Mesenchymal stem cell (in vitro differentiated cells and primary cell): Measurements from ENCODE around the gene WLS.

Experiments used
- DNase-seq: peaks from one replicate; pipeline ENCODE4 v3.0.0-alpha.2; 2013
- H2AFZ ChIP-seq: one replicate; pipeline ENCODE4 v1.6.1; 2013; ENCODE audit warnings: low read depth, mild to moderate bottlenecking, control low read depth, inconsistent platforms, low read length, moderate library complexity
- H2AK5ac ChIP-seq: 2 replicates; pipeline ENCODE4 v1.6.1; 2013; ENCODE audit warnings: low read length, moderate library complexity, mild to moderate bottlenecking, inconsistent platforms; ENCODE audit not compliant: severe bottlenecking
- H2BK120ac ChIP-seq: one replicate; pipeline ENCODE4 v1.6.1; 2013; ENCODE audit warnings: low read depth, mild to moderate bottlenecking, inconsistent platforms, low read length, moderate library complexity
- H2BK12ac ChIP-seq, 2 experiments: one replicate each; pipeline ENCODE4 v1.6.1; 2013; ENCODE audit warnings: inconsistent platforms in 2 of 2, low read length in 2 of 2, mild to moderate bottlenecking in 2 of 2, moderate library complexity in 2 of 2, control low read depth in 1 of 2
- H2BK15ac ChIP-seq: one replicate; pipeline ENCODE4 v1.6.1; 2013; ENCODE audit warnings: mild to moderate bottlenecking, low read depth, inconsistent platforms; ENCODE audit not compliant: poor library complexity, severe bottlenecking
- H2BK5ac ChIP-seq: 2 replicates; pipeline ENCODE4 v1.6.1; 2013; ENCODE audit warnings: low read depth, mild to moderate bottlenecking, low read length, control low read depth, inconsistent platforms; ENCODE audit not compliant: poor library complexity, severe bottlenecking
- H3K14ac ChIP-seq, 2 experiments: one replicate each; pipeline ENCODE4 v1.6.1; 2013; ENCODE audit warnings: inconsistent platforms in 2 of 2, low read length in 2 of 2, control low read depth in 1 of 2, mild to moderate bottlenecking in 1 of 2, moderate library complexity in 1 of 2
- H3K18ac ChIP-seq, 2 experiments: one replicate each; pipeline ENCODE4 v1.6.1; 2013; ENCODE audit warnings: inconsistent platforms in 2 of 2, low read length in 2 of 2, control low read depth in 1 of 2, low read depth in 1 of 2, mild to moderate bottlenecking in 1 of 2
- H3K23ac ChIP-seq, 2 experiments: one replicate each; pipeline ENCODE4 v1.6.1; 2013; ENCODE audit warnings: inconsistent platforms in 2 of 2, low read length in 2 of 2, mild to moderate bottlenecking in 2 of 2, moderate library complexity in 2 of 2, control low read depth in 1 of 2
- H3K27ac ChIP-seq: 2 replicates; pipeline ENCODE4 v1.5.1; 2013; ENCODE audit warnings: mild to moderate bottlenecking, moderate library complexity, low read length, control low read depth, inconsistent platforms; ENCODE audit not compliant: poor library complexity, severe bottlenecking
- H3K27me3 ChIP-seq, 2 experiments: 2 replicates each; pipeline versions ENCODE4 v1.6.1 to v1.7.0; 2013; ENCODE audit warnings: low read length in 2 of 2, mild to moderate bottlenecking in 2 of 2, moderate library complexity in 2 of 2, control low read depth in 1 of 2, inconsistent platforms in 1 of 2; ENCODE audit not compliant: control insufficient read depth in 1 of 2, insufficient read depth in 1 of 2
- H3K36me3 ChIP-seq, 2 experiments: 2 replicates each; pipeline versions ENCODE4 v1.6.1 to v1.7.0; 2013; ENCODE audit warnings: low read length in 2 of 2, control low read depth in 1 of 2, inconsistent platforms in 1 of 2, low read depth in 1 of 2, mild to moderate bottlenecking in 1 of 2; ENCODE audit not compliant: insufficient read depth in 2 of 2, control insufficient read depth in 1 of 2
- H3K4ac ChIP-seq, 2 experiments: one replicate each; pipeline ENCODE4 v1.6.1; 2013; ENCODE audit warnings: inconsistent platforms in 2 of 2, low read length in 2 of 2, mild to moderate bottlenecking in 2 of 2, moderate library complexity in 2 of 2, control low read depth in 1 of 2, low read depth in 1 of 2
- H3K4me1 ChIP-seq: 2 replicates; pipeline ENCODE4 v1.6.1; 2013; ENCODE audit warnings: low read depth, low read length, control low read depth; ENCODE audit not compliant: control insufficient read depth, insufficient read depth
- H3K4me2 ChIP-seq: 2 replicates; pipeline ENCODE4 v1.6.1; 2013; ENCODE audit warnings: low read length, mild to moderate bottlenecking, inconsistent platforms; ENCODE audit not compliant: poor library complexity, severe bottlenecking
- H3K4me3 ChIP-seq, 2 experiments: 2 replicates each; pipeline versions ENCODE4 v1.5.1 to v1.7.0; 2013; ENCODE audit warnings: low read length in 2 of 2, mild to moderate bottlenecking in 2 of 2, control low read depth in 1 of 2, low read depth in 1 of 2; ENCODE audit not compliant: insufficient read depth in 1 of 2
- H3K79me1 ChIP-seq: replicated peaks from 2 replicates; pipeline ENCODE4 v1.6.1; 2013; ENCODE audit warnings: mild to moderate bottlenecking, control low read depth, low read length, inconsistent platforms; ENCODE audit not compliant: poor library complexity, severe bottlenecking
- H3K9ac ChIP-seq: 2 replicates; pipeline ENCODE4 v1.7.0; 2013; ENCODE audit warnings: mild to moderate bottlenecking, low read length, moderate library complexity
- H3K9me3 ChIP-seq: 2 replicates; pipeline ENCODE4 v1.7.0; 2013; ENCODE audit warnings: mild to moderate bottlenecking, low read length; ENCODE audit not compliant: control insufficient read depth
- H4K8ac ChIP-seq: one replicate; pipeline ENCODE4 v1.6.1; 2013; ENCODE audit warnings: inconsistent platforms, mild to moderate bottlenecking, low read length, moderate library complexity
- H4K91ac ChIP-seq: one replicate; pipeline ENCODE4 v1.6.1; 2013; ENCODE audit warnings: mild to moderate bottlenecking, low read length, inconsistent platforms
- WGBS: methylation state at CpG from one replicate; pipeline ENCODE4 v1.1.7; 2013; ENCODE audit warnings: mixed read lengths; 5-methylcytosine and 5-hydroxymethylcytosine counted together

The WLS gene

DNA sequence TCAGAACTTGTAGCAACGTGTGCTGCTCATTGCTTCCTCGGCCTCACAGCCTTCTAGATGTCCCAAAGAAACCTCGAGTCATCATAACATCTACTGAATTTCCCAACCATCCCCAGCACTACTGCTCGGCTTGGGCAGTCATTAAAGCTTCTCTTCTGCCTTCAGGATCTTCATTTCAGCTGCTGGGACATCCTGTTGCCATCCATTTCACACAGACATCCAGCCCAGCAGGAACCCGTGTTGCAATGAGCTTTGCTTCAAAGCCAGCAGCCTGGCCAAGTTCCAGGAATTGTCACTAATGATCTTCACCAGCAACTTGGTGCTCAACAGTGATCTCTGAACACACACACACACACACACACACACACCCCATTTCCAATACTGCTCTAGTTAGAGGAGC, 18.5 kb downstream of the WLS start:
- Histone ChIP-seq H2BK12ac (no peak overlapping the region), H2AFZ (no peak overlapping the region), H3K4ac (no peak overlapping the region), H3K79me1 (peaks cover 16% of the 10 kb centered on the region), H2BK120ac (no peak overlapping the region), H4K91ac (no peak overlapping the region), H3K4me3 (no peak overlapping the region), H3K23ac (no peak overlapping the region), H3K4me1 (peaks cover 12% of the 10 kb centered on the region), H3K14ac (no peak overlapping the region), H3K36me3 (peaks cover 0 to 3% of the 10 kb centered on the region in 2 experiments), H3K4me2 (no peak overlapping the region), H3K27ac (peak overlapping the region; percentile 28), H2BK15ac (no peak overlapping the region), H3K9me3 (no peaks in the 10 kb centered on the region), H3K27me3 (no peaks in the 10 kb centered on the region), H2BK5ac (no peak overlapping the region), H3K9ac (no peak overlapping the region), H3K18ac (peak overlapping the region in 1 of 2 experiments; percentile 41), H2AK5ac (peak overlapping the region; percentile 25), H4K8ac (no peak overlapping the region)
- peak; percentile 95 for DNase-seq
- 54% methylated on average over 5 of the region's 5 CpGs for WGBS

DNA sequence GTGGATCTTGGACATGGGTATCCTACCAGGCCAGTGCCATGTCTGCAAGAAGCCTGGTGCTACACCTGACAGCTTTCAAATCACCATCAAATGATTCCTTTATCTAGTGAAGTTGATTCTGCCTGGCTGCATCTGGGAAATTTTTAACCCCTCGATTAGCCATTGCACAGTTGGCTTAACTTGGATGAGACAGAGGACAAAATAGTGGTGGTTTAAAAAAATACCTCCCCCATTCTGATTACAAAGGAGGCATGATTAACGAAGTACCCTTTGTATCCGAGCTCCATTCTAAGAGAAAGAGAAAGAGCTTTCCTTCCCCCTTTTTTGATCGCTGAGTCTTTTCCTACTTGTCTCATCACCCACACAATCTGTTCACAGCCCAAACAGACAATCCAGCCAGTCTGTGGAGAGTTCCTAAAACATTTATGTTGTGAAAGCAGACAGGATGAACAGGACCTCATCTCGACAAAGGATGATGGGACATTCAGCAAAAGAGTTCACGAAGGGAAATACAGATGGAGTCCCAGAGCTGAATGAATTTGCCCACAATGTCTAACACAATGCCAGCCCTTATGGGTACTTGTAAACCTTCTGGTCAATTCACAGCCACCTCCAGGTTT, 20.5 kb downstream of the WLS start:
- WGBS: 95% methylated on average over 5 of the region's 6 CpGs
- no peak overlapping the region for H3K9ac ChIP-seq
- no peak for DNase-seq
- H3K9me3 ChIP-seq: no peaks in the 10 kb centered on the region
- H2BK15ac ChIP-seq: no peak overlapping the region
- no peak overlapping the region for H3K4ac ChIP-seq
- peak overlapping the region; percentile 3 for H2AK5ac ChIP-seq
- H3K23ac ChIP-seq: no peak overlapping the region
- no peak overlapping the region for H2BK5ac ChIP-seq
- H3K4me3 ChIP-seq: no peak overlapping the region
- no peak overlapping the region for H2BK120ac ChIP-seq
- no peak overlapping the region for H3K14ac ChIP-seq
- no peaks in the 10 kb centered on the region for H3K36me3 ChIP-seq
- H3K27ac ChIP-seq: peak overlapping the region; percentile 15
- H3K4me2 ChIP-seq: no peak overlapping the region
- H3K4me1 ChIP-seq: peaks cover 9% of the 10 kb centered on the region
- peaks cover 11% of the 10 kb centered on the region for H3K79me1 ChIP-seq
- H4K8ac ChIP-seq: no peak overlapping the region
- H3K27me3 ChIP-seq: no peaks in the 10 kb centered on the region
- H4K91ac ChIP-seq: no peak overlapping the region
- H3K18ac ChIP-seq: peak overlapping the region in 1 of 2 experiments; percentile 52
- no peak overlapping the region for H2BK12ac ChIP-seq
- H2AFZ ChIP-seq: no peak overlapping the region

DNA sequence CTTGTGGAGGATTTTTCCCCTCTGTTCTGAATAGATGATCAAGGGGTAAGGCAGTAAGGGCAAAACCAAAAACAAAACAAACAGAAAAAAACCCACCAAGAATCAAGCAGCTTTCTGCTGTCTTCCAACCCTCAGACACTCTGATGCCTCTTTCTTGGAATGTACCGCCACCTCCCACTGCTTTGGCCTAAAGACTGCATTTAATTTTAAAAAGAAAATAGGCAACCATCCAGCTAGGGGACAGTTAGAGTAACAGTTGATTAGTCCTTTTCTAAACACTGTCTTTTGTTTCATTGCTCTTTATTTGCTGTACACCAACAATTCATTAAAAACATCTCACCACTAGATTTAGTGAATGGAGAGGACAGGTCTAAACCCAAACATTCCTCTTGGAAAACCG, 21.5 kb downstream of the WLS start:
- Histone ChIP-seq H2BK120ac (no peak overlapping the region), H2AFZ (no peak overlapping the region), H3K79me1 (peaks cover 12% of the 10 kb centered on the region), H3K36me3 (no peaks in the 10 kb centered on the region), H3K27ac (peak overlapping the region; percentile 53), H3K4me1 (peaks cover 10% of the 10 kb centered on the region), H3K4me2 (no peak overlapping the region), H3K9ac (no peak overlapping the region), H3K27me3 (no peaks in the 10 kb centered on the region), H3K14ac (no peak overlapping the region), H3K18ac (no peak overlapping the region), H2AK5ac (peak overlapping the region; percentile 78), H3K23ac (no peak overlapping the region), H3K4me3 (no peak overlapping the region), H2BK5ac (no peak overlapping the region), H4K8ac (peak overlapping the region; percentile 50), H3K4ac (no peak overlapping the region), H3K9me3 (no peaks in the 10 kb centered on the region), H2BK12ac (no peak overlapping the region), H4K91ac (no peak overlapping the region), H2BK15ac (no peak overlapping the region)
- WGBS: 83% methylated on average over 2 of the region's 2 CpGs
- no peak for DNase-seq

DNA sequence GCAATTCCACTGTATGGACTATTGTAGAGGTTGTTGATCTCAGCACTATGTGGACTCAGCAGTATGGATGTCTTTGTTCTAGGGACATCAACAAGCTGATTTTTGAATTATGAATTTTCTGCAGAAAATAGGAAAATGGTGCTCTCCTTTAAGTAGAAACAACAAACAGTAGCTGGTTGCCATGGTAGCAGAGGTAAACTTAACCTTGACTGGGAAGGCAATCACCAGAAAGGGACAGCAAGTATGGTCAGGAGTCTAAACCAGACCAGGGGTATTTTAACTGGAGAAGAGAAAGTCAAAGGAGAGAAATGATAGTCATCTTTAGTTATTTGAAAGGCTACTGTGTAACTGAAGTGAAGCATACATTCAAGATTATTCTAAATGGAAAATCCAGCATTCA, 22.3 kb downstream of the WLS start:
- peaks cover 10% of the 10 kb centered on the region for H3K4me1 ChIP-seq
- no peak overlapping the region for H2BK120ac ChIP-seq
- H3K27me3 ChIP-seq: no peaks in the 10 kb centered on the region
- no peak overlapping the region for H2BK5ac ChIP-seq
- H3K9ac ChIP-seq: no peak overlapping the region
- peak overlapping the region; percentile 30 for H4K8ac ChIP-seq
- no peak overlapping the region for H2AFZ ChIP-seq
- no peak overlapping the region for H2BK12ac ChIP-seq
- H3K79me1 ChIP-seq: peaks cover 13% of the 10 kb centered on the region
- H3K18ac ChIP-seq: no peak overlapping the region
- no peak overlapping the region for H3K27ac ChIP-seq
- no peak overlapping the region for H3K23ac ChIP-seq
- peak; percentile 72 for DNase-seq
- H3K4me2 ChIP-seq: no peak overlapping the region
- H3K4me3 ChIP-seq: no peak overlapping the region
- no peak overlapping the region for H4K91ac ChIP-seq
- H3K4ac ChIP-seq: no peak overlapping the region
- no peak overlapping the region for H3K14ac ChIP-seq
- no peaks in the 10 kb centered on the region for H3K9me3 ChIP-seq
- H2AK5ac ChIP-seq: no peak overlapping the region
- H3K36me3 ChIP-seq: no peaks in the 10 kb centered on the region
- no peak overlapping the region for H2BK15ac ChIP-seq
